Eye (tissue), 1 donor: ENCODE data around the gene DBNL.

ENCODE experiments used
- DNase-seq: peaks from one replicate; pipeline ENCODE4 v3.0.0-alpha.2; 2015

Gene DBNL

GRCh38 chr7:44062180-44062902, 17.8 kb downstream of the DBNL start:
- no peak for DNase-seq

- no peak for DNase-seq
Observed at GRCh38 chr7:44062903-44063295, 18.4 kb downstream of the DBNL start.

GRCh38 chr7:44063547-44063893, 19.0 kb downstream of the DBNL start:
- DNase-seq: no peak

- DNase-seq: no peak
Observed at GRCh38 chr7:44063894-44064651, 19.6 kb downstream of the DBNL start.

GRCh38 chr7:44064791-44065430, 20.4 kb downstream of the DBNL start:
- no peak for DNase-seq

- DNase-seq: peak; percentile 78
Observed at GRCh38 chr7:44065431-44066110, 21.1 kb downstream of the DBNL start, which contains the start of gene PGAM2. Gene PGAM2 (minus strand): TSS chr7:44065567. CDS start chr7:44065529, 38 bp downstream.

- DNase-seq: no peak
Observed at GRCh38 chr7:44066111-44066460, 21.6 kb downstream of the DBNL start.

- no peak for DNase-seq
Observed at GRCh38 chr7:44066494-44067063, 22.1 kb downstream of the DBNL start.

- no peak for DNase-seq
Observed at GRCh38 chr7:44067064-44067951, 22.8 kb downstream of the DBNL start.

GRCh38 chr7:44068054-44068453, 23.6 kb downstream of the DBNL start:
- DNase-seq: no peak

GRCh38 chr7:44071726-44072363, 27.3 kb downstream of the DBNL start:
- no peak for DNase-seq

- DNase-seq: peak; percentile 77
Observed at GRCh38 chr7:44072364-44073231, 28.1 kb downstream of the DBNL start.

- DNase-seq: no peak
Observed at GRCh38 chr7:44073664-44074348, 29.3 kb downstream of the DBNL start.

- no peak for DNase-seq
Observed at GRCh38 chr7:44074349-44074695, 29.8 kb downstream of the DBNL start.

- DNase-seq: no peak
Observed at GRCh38 chr7:44075296-44076075, 31.0 kb downstream of the DBNL start.

- no peak for DNase-seq
Observed at GRCh38 chr7:44076101-44076895, 31.8 kb downstream of the DBNL start.

GRCh38 chr7:44077061-44077460, 32.6 kb downstream of the DBNL start:
- no peak for DNase-seq

GRCh38 chr7:44077681-44078091, 33.2 kb downstream of the DBNL start:
- DNase-seq: no peak
